GM12864 (cell line): ENCODE data around the gene THOP1.

Experiments
- DNase-seq: peaks from one replicate; pipeline ENCODE4 v3.0.0-alpha.2; 2011; ENCODE audit warnings: low read depth
- H3K4me3 ChIP-seq: 2 replicates; pipeline ENCODE4 v1.5.1; 2011; ENCODE audit warnings: mild to moderate bottlenecking, low read depth, low read length, control low read depth
- CTCF ChIP-seq: IDR thresholded peaks from 2 replicates; pipeline ENCODE4 v1.5.1; 2011; ENCODE audit warnings: low read depth, mild to moderate bottlenecking, moderate library complexity, low read length, control low read depth, inconsistent platforms; ENCODE audit errors: missing control alignments

THOP1 gene

GRCh38 chr19:2810141-2811091 is 25.1 kb downstream of the THOP1 start:
- DNase-seq: no peak
- no peak overlapping the region for H3K4me3 ChIP-seq
- no peak for TF ChIP-seq CTCF

DNA sequence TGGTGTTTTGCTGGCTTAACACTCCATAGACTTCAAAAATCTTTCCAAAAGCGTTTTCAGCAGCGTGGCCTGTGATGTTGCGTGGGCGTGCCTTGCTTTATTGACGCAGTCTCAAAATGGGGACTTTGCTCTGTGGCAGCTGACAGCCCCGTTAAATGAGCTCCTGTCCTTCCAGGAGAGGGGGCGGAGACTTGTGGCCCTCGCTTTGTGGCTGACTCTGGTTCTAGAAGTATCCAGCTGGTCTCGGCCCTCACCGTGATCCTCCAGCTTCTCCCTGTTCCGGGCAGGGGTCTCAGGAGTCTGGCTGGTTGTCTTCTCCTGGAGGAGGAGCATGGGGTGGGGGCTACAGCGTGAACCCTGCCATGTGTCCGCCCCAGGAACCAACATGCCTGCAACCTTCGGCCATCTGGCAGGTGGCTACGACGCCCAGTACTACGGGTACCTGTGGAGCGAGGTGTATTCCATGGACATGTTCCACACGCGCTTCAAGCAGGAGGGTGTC is 26.0 kb downstream of the THOP1 start:
- DNase-seq: no peak
- no peak overlapping the region for H3K4me3 ChIP-seq
- TF ChIP-seq CTCF: no peak

DNA sequence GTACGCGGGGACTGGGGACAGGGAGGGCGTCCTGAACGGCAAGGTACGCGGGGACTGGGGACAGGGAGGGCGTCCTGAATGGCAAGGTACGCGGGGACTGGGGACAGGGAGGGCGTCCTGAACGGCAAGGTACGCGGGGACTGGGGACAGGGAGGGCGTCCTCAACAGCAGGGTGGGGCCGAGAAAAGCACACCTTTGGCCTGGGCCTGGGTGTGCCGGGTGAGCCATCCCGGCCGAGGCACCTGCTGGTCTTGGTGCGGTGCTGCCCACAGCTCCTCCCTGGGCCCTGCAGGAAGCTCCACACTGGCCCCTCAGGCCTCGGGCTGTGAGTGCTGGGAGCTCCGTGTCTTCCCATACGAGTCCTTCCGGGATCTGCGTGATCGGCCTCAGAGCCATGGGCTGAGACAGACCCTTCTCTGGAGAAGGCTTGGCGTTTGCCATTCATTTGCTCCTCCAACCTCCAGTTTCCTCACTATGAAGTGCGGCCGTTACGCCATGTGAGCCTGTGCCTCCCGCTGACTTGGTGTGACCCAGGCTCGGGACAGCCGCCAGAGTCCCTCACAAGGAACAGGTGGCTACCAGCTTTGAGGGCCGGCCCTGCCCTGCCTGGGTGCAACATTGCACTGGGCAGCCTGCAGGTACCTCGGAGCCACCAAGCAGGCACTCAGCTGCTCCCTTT is 26.6 kb downstream of the THOP1 start:
- no peak for TF ChIP-seq CTCF
- H3K4me3 ChIP-seq: no peak overlapping the region
- no peak for DNase-seq

DNA sequence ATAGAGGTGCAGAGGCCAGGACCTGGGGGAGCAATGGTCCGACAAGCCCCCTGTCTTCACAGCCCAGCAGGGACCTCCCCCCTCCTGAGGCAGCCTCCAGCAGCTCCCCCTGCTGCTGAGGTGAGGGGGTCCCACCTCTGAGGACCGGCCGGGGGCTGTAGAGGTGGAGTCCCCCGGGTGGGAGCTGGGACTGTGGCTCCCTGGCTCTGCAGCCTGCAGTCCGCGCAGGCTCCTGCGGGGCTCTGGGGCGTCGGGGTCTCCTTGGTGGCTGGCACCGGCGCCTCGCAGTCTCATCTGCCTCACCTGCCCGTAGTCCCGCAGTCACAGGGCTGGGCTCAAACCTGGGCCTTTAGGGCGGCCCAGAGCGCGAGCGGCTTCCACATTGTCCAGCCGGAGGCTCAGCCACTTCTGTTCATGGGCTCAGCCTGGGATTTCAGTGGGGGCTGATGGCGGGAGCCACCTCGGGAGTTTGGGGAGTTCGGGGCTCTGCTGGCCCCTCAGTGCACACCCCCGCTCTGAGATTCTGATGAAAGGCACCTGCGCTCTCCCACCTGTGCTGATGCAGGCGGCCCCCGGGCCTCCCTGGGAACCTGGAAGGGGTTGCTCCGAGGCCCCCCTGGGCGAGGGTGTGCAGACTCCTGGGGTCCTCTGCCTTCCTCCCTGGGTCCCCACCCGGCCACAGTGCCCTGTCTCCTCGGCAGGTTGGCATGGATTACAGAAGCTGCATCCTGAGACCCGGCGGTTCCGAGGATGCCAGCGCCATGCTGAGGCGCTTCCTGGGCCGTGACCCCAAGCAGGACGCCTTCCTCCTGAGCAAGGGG is 27.3 kb downstream of the THOP1 start:
- no peak for DNase-seq
- no peak overlapping the region for H3K4me3 ChIP-seq
- no peak for TF ChIP-seq CTCF

- TF ChIP-seq CTCF: no peak
Measured at GRCh38 chr19:2813235-2814160, 28.2 kb downstream of the THOP1 start.

DNA sequence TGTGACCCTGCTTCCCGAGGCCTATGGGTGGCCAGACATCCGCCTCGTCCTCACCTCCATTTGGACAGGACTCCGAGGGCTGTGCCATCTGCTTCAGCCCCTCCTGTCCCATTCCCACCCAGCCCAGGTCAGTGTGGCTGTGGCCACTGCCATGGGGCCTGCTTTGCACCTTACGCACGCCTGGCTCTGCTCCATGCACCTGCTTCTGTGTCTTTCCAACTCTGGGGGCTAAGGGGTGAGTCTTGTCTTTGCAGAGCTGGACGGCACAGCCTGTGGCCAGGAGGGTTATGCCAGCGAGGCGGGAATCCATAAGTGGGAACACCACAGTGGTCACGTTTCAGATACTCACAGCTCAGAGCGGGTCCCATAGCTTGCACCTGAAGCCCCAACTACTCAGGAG is 29.1 kb downstream of the THOP1 start:
- TF ChIP-seq CTCF: no peak

More at GRCh38 chr19:2813235-2814160, 28.2 kb downstream of the THOP1 start:
- no peak overlapping the region for H3K4me3 ChIP-seq
- no peak for DNase-seq

More for the DNA sequence above, 29.1 kb downstream of the THOP1 start:
- no peak overlapping the region for H3K4me3 ChIP-seq
- DNase-seq: no peak
